Parathyroid adenoma (tissue), 2 donors: Measurements from ENCODE around the gene GNAS.

ENCODE experiments used
- H2AFZ ChIP-seq: fragments of 300-600 bp; sonication (generic); one replicate; pipeline ENCODE4 v1.7.0; 2017; ENCODE audit warnings: antibody characterized with exemption, mild to moderate bottlenecking
- H3K27ac ChIP-seq: fragments of 300-600 bp; sonication (generic); one replicate; pipeline ENCODE4 v1.7.0; 2017
- H3K27me3 ChIP-seq: fragments of 300-600 bp; sonication (generic); one replicate; pipeline ENCODE4 v1.7.0; 2017; ENCODE audit warnings: low read length; ENCODE audit not compliant: control insufficient read depth, insufficient read depth
- H3K36me3 ChIP-seq: fragments of 300-600 bp; sonication (generic); one replicate; pipeline ENCODE4 v1.7.0; 2017; ENCODE audit warnings: low read length; ENCODE audit not compliant: control insufficient read depth, insufficient read depth
- H3K4me1 ChIP-seq: fragments of 300-600 bp; sonication (generic); one replicate; pipeline ENCODE4 v1.7.0; 2017; ENCODE audit warnings: control low read depth
- H3K4me2 ChIP-seq: fragments of 300-600 bp; sonication (generic); one replicate; pipeline ENCODE4 v1.7.0; 2017; ENCODE audit warnings: low read length
- H3K4me3 ChIP-seq: fragments of 300-600 bp; sonication (generic); one replicate; pipeline ENCODE4 v1.7.0; 2017; ENCODE audit warnings: low read depth, low read length
- H3K79me2 ChIP-seq: fragments of 300-600 bp; sonication (generic); one replicate; pipeline ENCODE4 v1.7.0; 2017; ENCODE audit warnings: control low read depth
- H3K9ac ChIP-seq: fragments of 300-600 bp; sonication (generic); one replicate; pipeline ENCODE4 v1.7.0; 2017; ENCODE audit warnings: mild to moderate bottlenecking
- H3K9me3 ChIP-seq: fragments of 300-600 bp; sonication (generic); one replicate; pipeline ENCODE4 v1.7.0; 2017; ENCODE audit warnings: low read length; ENCODE audit not compliant: control insufficient read depth
- TF ChIP-seq, protein P1 (sequence below): fragments of 300-600 bp; sonication (generic); IDR thresholded peaks from one replicate; pipeline ENCODE4 v1.7.0; 2017; ENCODE audit warnings: antibody characterized with exemption, mild to moderate bottlenecking
- donor health status: primary hyperparathyroidism.

GNAS gene

GRCh38 chr20:58853976-58854637 is 1.6 kb downstream of the GNAS start:
- TF ChIP-seq, protein P1, sequence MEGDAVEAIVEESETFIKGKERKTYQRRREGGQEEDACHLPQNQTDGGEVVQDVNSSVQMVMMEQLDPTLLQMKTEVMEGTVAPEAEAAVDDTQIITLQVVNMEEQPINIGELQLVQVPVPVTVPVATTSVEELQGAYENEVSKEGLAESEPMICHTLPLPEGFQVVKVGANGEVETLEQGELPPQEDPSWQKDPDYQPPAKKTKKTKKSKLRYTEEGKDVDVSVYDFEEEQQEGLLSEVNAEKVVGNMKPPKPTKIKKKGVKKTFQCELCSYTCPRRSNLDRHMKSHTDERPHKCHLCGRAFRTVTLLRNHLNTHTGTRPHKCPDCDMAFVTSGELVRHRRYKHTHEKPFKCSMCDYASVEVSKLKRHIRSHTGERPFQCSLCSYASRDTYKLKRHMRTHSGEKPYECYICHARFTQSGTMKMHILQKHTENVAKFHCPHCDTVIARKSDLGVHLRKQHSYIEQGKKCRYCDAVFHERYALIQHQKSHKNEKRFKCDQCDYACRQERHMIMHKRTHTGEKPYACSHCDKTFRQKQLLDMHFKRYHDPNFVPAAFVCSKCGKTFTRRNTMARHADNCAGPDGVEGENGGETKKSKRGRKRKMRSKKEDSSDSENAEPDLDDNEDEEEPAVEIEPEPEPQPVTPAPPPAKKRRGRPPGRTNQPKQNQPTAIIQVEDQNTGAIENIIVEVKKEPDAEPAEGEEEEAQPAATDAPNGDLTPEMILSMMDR: no peak
- H3K79me2 ChIP-seq: no peaks in the 10 kb centered on the region
- H3K27ac ChIP-seq: no peak overlapping the region
- H3K4me1 ChIP-seq: no peaks in the 10 kb centered on the region
- H3K36me3 ChIP-seq: no peaks in the 10 kb centered on the region
- H3K9me3 ChIP-seq: no peaks in the 10 kb centered on the region
- H3K4me3 ChIP-seq: no peak overlapping the region
- H2AFZ ChIP-seq: no peak overlapping the region
- peaks cover 12% of the 10 kb centered on the region for H3K27me3 ChIP-seq
- H3K4me2 ChIP-seq: no peak overlapping the region
- no peak overlapping the region for H3K9ac ChIP-seq

DNA sequence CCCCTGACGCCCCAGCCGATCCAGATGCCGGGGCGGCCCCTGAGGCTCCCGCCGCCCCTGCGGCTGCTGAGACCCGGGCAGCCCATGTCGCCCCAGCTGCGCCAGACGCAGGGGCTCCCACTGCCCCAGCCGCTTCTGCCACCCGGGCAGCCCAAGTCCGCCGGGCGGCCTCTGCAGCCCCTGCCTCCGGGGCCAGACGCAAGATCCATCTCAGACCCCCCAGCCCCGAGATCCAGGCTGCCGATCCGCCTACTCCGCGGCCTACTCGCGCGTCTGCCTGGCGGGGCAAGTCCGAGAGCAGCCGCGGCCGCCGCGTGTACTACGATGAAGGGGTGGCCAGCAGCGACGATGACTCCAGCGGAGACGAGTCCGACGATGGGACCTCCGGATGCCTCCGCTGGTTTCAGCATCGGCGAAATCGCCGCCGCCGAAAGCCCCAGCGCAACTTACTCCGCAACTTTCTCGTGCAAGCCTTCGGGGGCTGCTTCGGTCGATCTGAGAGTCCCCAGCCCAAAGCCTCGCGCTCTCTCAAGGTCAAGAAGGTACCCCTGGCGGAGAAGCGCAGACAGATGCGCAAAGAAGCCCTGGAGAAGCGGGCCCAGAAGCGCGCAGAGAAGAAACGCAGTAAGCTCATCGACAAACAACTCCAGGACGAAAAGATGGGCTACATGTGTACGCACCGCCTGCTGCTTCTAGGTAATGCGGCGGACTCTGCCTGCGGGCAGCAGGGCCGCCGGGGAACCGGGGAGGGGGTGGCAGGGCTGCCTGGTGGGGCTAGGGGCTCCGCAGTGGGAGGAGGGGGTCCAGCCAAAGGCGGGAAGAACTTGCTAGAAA is 2.3 kb downstream of the GNAS start:
- Histone ChIP-seq H3K36me3 (no peaks in the 10 kb centered on the region), H3K27ac (no peak overlapping the region), H3K9ac (no peak overlapping the region), H3K79me2 (no peaks in the 10 kb centered on the region), H2AFZ (peak overlapping the region; percentile 44), H3K27me3 (peaks cover 12% of the 10 kb centered on the region), H3K9me3 (no peaks in the 10 kb centered on the region), H3K4me2 (peak overlapping the region; percentile 21), H3K4me3 (no peak overlapping the region), H3K4me1 (no peaks in the 10 kb centered on the region)
- TF ChIP-seq, protein P1: no peak

DNA sequence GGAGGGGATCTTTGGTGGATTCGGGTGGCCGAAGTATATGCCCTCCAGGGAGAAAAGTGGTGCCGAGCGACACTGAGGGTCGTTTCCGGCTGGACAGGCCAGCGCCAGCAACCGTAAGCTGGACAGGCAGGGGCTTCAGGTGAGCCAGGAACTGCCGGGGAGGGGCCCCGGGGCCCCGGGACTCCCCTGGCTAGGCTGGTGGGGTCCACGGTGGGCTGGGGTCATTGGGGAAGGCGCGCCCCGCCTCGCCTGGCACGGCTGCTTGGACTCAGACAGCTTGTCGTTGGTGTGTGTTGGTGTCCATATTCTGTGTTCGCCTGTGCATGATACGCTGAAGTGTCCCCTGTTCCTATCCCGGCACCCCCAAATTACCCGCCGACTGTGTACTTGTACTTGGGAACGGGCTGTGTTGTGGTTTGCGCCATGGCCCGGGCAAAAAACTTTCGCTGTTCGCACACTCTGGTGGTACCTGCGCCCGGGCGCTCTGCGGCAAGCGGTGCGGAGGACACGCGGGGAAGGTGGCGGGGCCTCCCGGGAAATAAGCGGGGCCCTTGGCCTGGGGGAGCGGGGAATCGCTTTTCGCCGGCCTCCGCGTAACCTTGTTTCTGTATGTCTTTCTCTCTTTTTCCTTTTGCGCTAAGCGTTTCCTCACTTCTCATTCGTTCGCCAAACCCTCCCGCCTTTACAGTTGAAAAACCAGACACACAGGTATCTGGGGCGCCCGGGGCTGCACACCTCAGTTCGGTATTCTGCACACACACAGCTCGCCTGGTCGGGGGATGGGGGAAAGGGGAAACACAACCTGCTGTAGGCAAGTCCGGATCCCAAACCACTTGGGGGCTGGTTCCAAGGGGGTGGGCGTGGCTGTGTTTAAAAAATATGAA is 3.2 kb downstream of the GNAS start:
- Histone ChIP-seq H3K4me1 (no peaks in the 10 kb centered on the region), H3K9me3 (no peaks in the 10 kb centered on the region), H3K27me3 (peaks cover 12% of the 10 kb centered on the region), H3K79me2 (no peaks in the 10 kb centered on the region), H2AFZ (no peak overlapping the region), H3K4me2 (peak overlapping the region; percentile 21), H3K36me3 (no peaks in the 10 kb centered on the region), H3K4me3 (no peak overlapping the region), H3K27ac (no peak overlapping the region), H3K9ac (no peak overlapping the region)
- TF ChIP-seq, protein P1: no peak

- H3K4me1 ChIP-seq: no peaks in the 10 kb centered on the region
- H2AFZ ChIP-seq: no peak overlapping the region
- H3K4me2 ChIP-seq: no peak overlapping the region
- H3K9me3 ChIP-seq: no peaks in the 10 kb centered on the region
- no peaks in the 10 kb centered on the region for H3K36me3 ChIP-seq
- TF ChIP-seq, protein P1: no peak
- no peaks in the 10 kb centered on the region for H3K27me3 ChIP-seq
- no peaks in the 10 kb centered on the region for H3K79me2 ChIP-seq
- no peak overlapping the region for H3K9ac ChIP-seq
- no peak overlapping the region for H3K27ac ChIP-seq
- H3K4me3 ChIP-seq: no peak overlapping the region
These were observed 10.7 kb downstream of the GNAS start for GRCh38 chr20:58863044-58863790.
